Kidney epithelial cell (primary cell): ENCODE results near the gene MPEG1. TPM values are rescaled to one million over a fixed set of nuclear protein-coding genes. Genes with fewer than 3 reads are reported as not detected.
A peak's percentile ranks its signal among the peaks of the same experiment; 100 is the strongest.

Source experiments
- DNase-seq: peaks from one replicate; pipeline ENCODE4 v3.0.0-alpha.2; 2010; ENCODE audit warnings: low read depth
- H3K27me3 ChIP-seq: 2 replicates; pipeline ENCODE4 v1.6.0; 2011; ENCODE audit warnings: low read length; ENCODE audit not compliant: control insufficient read depth, insufficient read depth
- H3K36me3 ChIP-seq: 2 replicates; pipeline ENCODE4 v1.5.1; 2011; ENCODE audit warnings: low read length; ENCODE audit not compliant: control insufficient read depth, insufficient read depth
- H3K4me3 ChIP-seq: 2 replicates; pipeline ENCODE4 v1.5.1; 2011; ENCODE audit warnings: low read depth, mild to moderate bottlenecking, control low read depth, low read length
- CTCF ChIP-seq: IDR thresholded peaks from 2 replicates; pipeline ENCODE4 v1.5.1; 2011; ENCODE audit warnings: mild to moderate bottlenecking, moderate library complexity, low read length, control low read depth, inconsistent platforms; ENCODE audit not compliant: insufficient read depth, poor library complexity, severe bottlenecking
- total RNA-seq: library from RNA; depleted of rRNA; stranded (reverse); fragments of >200 nt; gene quantifications from 2 replicates; pipeline ENCODE4 v1.2.3, GENCODE V29; 2015

MPEG1 gene
- total RNA-seq, 1 donor from 2014 or later, result not detected

GRCh38 chr11:59187587-59187986, 25.1 kb downstream of the MPEG1 start:
- Histone ChIP-seq H3K27me3 (no peaks in the 10 kb centered on the region), H3K4me3 (no peak overlapping the region), H3K36me3 (no peaks in the 10 kb centered on the region)
- TF ChIP-seq CTCF, result no peak
- no peak for DNase-seq

- Histone ChIP-seq H3K27me3 (no peaks in the 10 kb centered on the region), H3K36me3 (no peaks in the 10 kb centered on the region), H3K4me3 (no peak overlapping the region)
- TF ChIP-seq CTCF, result no peak
- DNase-seq, result no peak
Measured at GRCh38 chr11:59187035-59187434, 25.7 kb downstream of the MPEG1 start.

GRCh38 chr11:59186130-59186594, 26.6 kb downstream of the MPEG1 start:
- Histone ChIP-seq H3K36me3 (no peaks in the 10 kb centered on the region), H3K27me3 (no peaks in the 10 kb centered on the region), H3K4me3 (no peak overlapping the region)
- TF ChIP-seq CTCF, result peak; percentile 62
- DNase-seq, result no peak

GRCh38 chr11:59185386-59185945, 27.3 kb downstream of the MPEG1 start:
- Histone ChIP-seq H3K4me3 (no peak overlapping the region), H3K27me3 (no peaks in the 10 kb centered on the region), H3K36me3 (no peaks in the 10 kb centered on the region)
- no peak for TF ChIP-seq CTCF
- no peak for DNase-seq

- no peak for DNase-seq
- no peak for TF ChIP-seq CTCF
- Histone ChIP-seq H3K4me3 (no peak overlapping the region), H3K36me3 (no peaks in the 10 kb centered on the region), H3K27me3 (no peaks in the 10 kb centered on the region)
Measured at GRCh38 chr11:59184691-59185339, 27.9 kb downstream of the MPEG1 start.

- H3K36me3 ChIP-seq, result no peaks in the 10 kb centered on the region
- TF ChIP-seq CTCF, result no peak
- DNase-seq, result no peak
- no peak overlapping the region for H3K4me3 ChIP-seq
- H3K27me3 ChIP-seq, result no peaks in the 10 kb centered on the region
Measured at GRCh38 chr11:59183771-59184170, 29.0 kb downstream of the MPEG1 start.
